ENCODE data around the gene SYNJ2BP. TPM values are rescaled to one million over a fixed set of nuclear protein-coding genes. Genes with fewer than 3 reads are reported as not detected.

SYNJ2BP gene
- total RNA-seq, 1 donor from 2014 or later: 29.5 TPM

DNA sequence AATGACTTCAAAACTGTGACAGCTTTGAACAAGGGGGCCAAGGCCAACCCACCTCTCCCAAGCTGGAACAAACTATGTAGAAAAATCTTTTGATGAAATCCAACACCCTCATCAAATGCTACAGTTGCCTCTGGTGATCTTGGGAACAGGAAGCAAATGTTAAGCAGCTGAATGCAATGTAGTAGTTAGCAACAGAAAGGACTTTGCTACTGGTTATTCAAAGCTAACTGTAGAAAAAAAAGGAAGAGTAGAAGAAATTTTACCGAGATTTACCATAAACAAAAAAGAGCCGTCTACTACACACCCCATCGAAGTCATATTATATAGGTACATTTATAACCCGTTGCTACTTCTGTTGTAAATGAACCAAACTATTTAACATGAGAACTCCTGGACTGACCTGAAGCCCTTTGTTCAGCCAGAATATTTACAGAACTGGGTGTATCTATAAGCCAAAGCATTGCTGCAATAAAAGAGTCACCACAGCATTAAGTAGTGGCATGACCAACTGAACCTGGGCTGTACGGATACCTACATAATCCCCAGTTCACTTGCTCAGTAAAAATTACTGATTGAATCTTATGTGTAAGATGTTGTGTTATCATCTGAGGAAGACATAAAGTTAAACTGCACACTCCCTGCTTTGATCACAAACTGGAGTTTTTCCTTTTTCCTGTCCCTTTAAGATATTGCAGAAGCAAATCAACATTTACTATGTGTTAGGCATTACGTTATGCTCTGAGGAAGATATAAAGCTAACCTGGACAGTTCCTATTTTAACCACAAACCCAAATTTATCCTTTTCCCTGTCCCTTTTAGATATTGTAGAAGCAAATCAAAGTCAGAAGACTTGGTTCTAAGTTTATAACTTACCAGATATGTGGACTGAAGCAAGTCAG lies 25.1 kb downstream of the SYNJ2BP start:
- peaks cover 19% of the 10 kb centered on the region for H3K36me3 Mint-ChIP-seq (ENCODE audit: unreplicated experiment)
- TF ChIP-seq, protein P1, sequence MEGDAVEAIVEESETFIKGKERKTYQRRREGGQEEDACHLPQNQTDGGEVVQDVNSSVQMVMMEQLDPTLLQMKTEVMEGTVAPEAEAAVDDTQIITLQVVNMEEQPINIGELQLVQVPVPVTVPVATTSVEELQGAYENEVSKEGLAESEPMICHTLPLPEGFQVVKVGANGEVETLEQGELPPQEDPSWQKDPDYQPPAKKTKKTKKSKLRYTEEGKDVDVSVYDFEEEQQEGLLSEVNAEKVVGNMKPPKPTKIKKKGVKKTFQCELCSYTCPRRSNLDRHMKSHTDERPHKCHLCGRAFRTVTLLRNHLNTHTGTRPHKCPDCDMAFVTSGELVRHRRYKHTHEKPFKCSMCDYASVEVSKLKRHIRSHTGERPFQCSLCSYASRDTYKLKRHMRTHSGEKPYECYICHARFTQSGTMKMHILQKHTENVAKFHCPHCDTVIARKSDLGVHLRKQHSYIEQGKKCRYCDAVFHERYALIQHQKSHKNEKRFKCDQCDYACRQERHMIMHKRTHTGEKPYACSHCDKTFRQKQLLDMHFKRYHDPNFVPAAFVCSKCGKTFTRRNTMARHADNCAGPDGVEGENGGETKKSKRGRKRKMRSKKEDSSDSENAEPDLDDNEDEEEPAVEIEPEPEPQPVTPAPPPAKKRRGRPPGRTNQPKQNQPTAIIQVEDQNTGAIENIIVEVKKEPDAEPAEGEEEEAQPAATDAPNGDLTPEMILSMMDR (IDR thresholded peaks at IDR 0.05): no peak
- H3K4me3 Mint-ChIP-seq (ENCODE audit: unreplicated experiment): no peak overlapping the region
- no peaks in the 10 kb centered on the region for H3K4me1 Mint-ChIP-seq (ENCODE audit: unreplicated experiment)
- no peaks in the 10 kb centered on the region for H3K9me3 Mint-ChIP-seq (ENCODE audit: unreplicated experiment)
- H3K27me3 Mint-ChIP-seq (ENCODE audit: unreplicated experiment): no peaks in the 10 kb centered on the region
- no peak overlapping the region for H3K27ac Mint-ChIP-seq (ENCODE audit: unreplicated experiment)
- no peak for DNase-seq (ENCODE audit: extremely low spot score, unreplicated experiment)

DNA sequence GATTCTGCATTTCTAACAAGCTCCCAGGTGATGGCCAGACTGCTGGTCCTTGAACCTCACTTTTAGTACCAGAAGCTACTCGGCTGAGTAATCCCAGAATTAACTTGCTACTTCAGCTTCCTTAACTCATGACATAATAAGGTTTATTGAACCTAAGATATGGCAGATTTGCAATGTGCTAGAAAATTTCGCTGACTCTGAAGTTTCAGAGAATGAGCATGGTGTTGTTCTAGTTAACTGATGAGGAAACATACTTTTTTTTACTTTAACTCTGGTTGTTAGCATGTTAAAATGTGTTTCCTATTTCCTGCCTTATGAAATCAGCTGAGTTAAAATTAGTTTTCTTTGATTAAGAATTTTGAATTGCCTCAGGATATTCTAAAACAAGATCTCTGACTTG lies 34.4 kb downstream of the SYNJ2BP start:
- DNase-seq (ENCODE audit: extremely low spot score, unreplicated experiment): no peak
- Mint-ChIP-seq H3K27ac (ENCODE audit: unreplicated experiment) (no peak overlapping the region), H3K36me3 (ENCODE audit: unreplicated experiment) (peaks cover 12% of the 10 kb centered on the region), H3K9me3 (ENCODE audit: unreplicated experiment) (no peaks in the 10 kb centered on the region), H3K27me3 (ENCODE audit: unreplicated experiment) (no peaks in the 10 kb centered on the region), H3K4me1 (ENCODE audit: unreplicated experiment) (no peaks in the 10 kb centered on the region), H3K4me3 (ENCODE audit: unreplicated experiment) (no peak overlapping the region)
- TF ChIP-seq, protein P1 (IDR thresholded peaks at IDR 0.05): no peak

- Mint-ChIP-seq H3K27ac (ENCODE audit: unreplicated experiment) (no peak overlapping the region), H3K9me3 (ENCODE audit: unreplicated experiment) (no peaks in the 10 kb centered on the region), H3K36me3 (ENCODE audit: unreplicated experiment) (peaks cover 12% of the 10 kb centered on the region), H3K4me3 (ENCODE audit: unreplicated experiment) (no peak overlapping the region), H3K4me1 (ENCODE audit: unreplicated experiment) (no peaks in the 10 kb centered on the region), H3K27me3 (ENCODE audit: unreplicated experiment) (no peaks in the 10 kb centered on the region)
- no peak for DNase-seq (ENCODE audit: extremely low spot score, unreplicated experiment)
- TF ChIP-seq, protein P1 (IDR thresholded peaks at IDR 0.05): no peak
These were observed 36.1 kb downstream of the SYNJ2BP start for GRCh38 chr14:70380824-70381223.

- TF ChIP-seq, protein P1 (IDR thresholded peaks at IDR 0.05): no peak
- H3K4me1 Mint-ChIP-seq (ENCODE audit: unreplicated experiment): no peaks in the 10 kb centered on the region
- no peak overlapping the region for H3K4me3 Mint-ChIP-seq (ENCODE audit: unreplicated experiment)
- H3K27ac Mint-ChIP-seq (ENCODE audit: unreplicated experiment): no peak overlapping the region
- DNase-seq (ENCODE audit: extremely low spot score, unreplicated experiment): no peak
- H3K27me3 Mint-ChIP-seq (ENCODE audit: unreplicated experiment): no peaks in the 10 kb centered on the region
- no peaks in the 10 kb centered on the region for H3K9me3 Mint-ChIP-seq (ENCODE audit: unreplicated experiment)
- H3K36me3 Mint-ChIP-seq (ENCODE audit: unreplicated experiment): peaks cover 9% of the 10 kb centered on the region
These were observed 38.2 kb downstream of the SYNJ2BP start for GRCh38 chr14:70378696-70379095.

Other genes starting within 250 kb of the SYNJ2BP start
- gene SLC8A3, start 228.1 kb downstream of the SYNJ2BP start, total RNA-seq: not detected in 2 replicates
- gene COX16, start 57.4 kb downstream of the SYNJ2BP start, total RNA-seq: 25.1 and 32.5 TPM in 2 replicates
- gene ADAM21, start 35.1 kb upstream of the SYNJ2BP start, total RNA-seq: 0.34 TPM in 1 of 2 replicates, not detected in the other
- 0.86 and 1.2 TPM in 2 replicates for gene ADAM20, start 117.9 kb upstream of the SYNJ2BP start, total RNA-seq
- gene MED6, start 183.6 kb upstream of the SYNJ2BP start, total RNA-seq: 36.1 and 39.7 TPM in 2 replicates
- gene TTC9, start 224.8 kb upstream of the SYNJ2BP start, total RNA-seq: 0.99 and 1.2 TPM in 2 replicates

Measured in osteocyte (in vitro differentiated cells).